ENCODE measurements around the gene TMEM98.
"Not testable (repeated sequence)": the region's sequence is repeated elsewhere in the genome, so short reads cannot be mapped to it uniquely, and the experiment has no call there.

TMEM98 gene

DNA sequence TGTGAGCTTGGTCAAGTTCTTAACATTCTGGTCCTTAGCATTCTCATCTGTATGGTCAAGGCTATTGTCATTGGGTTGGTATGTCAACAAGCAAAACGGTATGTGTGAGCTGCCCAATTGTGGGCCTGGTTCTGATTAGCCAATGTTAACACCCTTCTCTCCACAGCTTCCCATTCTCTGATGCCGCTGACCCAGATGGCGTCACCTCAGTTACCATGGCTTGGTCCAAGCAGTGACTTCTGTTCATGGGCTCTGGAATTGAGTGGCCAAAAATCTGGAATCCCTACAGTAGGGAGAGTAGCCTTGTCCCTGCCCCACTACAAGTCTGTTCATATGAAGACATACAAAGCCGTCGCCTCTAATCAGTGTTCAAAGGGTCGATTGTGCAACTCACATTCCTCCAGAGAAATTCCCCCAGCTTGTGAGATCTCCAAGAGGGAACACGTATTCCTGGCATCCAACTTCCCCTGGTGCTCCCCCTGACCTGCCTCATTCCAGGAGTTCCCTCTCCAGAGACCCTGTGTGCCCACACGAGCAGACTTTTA, 15.8 kb downstream of the TMEM98 start:
- no peak for DNase-seq

DNA sequence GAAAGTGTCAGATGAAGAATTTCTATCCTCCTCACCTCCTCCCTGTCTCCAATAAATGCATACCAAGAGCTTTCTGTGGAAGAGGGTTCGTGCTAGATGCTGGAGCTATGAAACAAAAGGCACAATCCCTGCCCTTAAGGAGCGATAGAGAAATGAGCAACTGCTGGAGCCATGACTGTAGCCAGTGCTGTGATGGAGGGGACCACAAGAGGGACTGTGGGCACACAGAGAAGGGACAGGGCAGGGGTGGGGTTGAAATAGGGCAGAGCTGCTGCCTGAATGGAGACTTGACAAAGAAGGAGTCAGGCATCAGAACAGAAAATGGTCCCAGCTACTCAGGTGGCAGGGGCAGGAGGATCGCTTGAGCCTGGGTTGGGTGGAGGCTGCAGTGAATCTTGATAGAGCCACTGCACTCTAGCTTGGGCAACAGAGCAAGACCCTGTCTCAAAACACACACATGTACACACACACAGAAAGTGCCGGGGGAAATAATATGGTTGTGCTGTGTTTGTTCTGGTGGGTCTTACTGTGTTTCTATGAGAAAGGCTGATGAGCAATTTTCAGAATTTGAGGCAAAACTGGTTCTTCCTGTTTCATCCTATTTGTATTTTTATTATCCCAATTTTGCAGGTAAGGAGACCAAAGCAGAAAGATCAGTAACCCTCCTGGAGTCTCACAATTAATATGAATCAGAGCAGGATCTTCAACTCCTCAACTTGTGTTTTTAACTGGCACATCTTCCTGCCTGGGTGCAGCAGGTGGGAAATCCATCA, 16.5 kb downstream of the TMEM98 start:
- no peak for DNase-seq

DNA sequence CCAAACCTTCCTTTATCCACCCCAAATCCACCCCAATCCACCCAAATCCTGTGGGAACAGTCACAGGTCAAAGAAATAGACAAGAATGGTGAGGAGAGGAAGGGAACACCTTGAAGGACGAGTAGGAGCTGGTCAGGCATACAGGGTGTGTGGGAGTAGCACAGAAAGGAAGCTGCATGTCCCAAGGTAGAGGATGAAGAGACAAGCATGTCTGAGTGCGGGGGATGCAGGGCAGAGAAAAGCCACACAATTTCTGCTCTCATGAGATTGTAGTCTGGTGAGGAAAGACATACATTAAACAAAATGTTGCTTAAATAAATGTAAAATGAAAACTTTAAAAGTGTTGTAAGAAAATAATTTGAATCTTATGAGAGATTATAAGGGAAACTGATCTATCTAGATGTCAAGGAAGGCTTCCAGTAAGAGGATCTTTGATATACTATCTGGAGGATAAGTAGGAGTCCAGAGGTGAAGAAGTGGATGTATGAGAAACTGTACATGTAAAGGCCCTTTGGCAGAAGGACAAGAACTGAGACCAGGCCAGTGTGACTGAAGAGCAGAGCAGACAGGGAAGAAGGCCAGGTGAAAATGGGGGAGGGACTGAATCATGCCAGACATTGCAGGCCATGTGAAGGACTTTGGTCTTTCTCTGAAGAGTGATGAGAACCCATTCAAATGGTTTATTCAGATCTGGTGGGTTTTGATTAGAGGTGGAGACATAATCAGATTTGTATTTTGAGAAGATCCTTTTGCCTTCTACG, 18.6 kb downstream of the TMEM98 start:
- DNase-seq = no peak

DNA sequence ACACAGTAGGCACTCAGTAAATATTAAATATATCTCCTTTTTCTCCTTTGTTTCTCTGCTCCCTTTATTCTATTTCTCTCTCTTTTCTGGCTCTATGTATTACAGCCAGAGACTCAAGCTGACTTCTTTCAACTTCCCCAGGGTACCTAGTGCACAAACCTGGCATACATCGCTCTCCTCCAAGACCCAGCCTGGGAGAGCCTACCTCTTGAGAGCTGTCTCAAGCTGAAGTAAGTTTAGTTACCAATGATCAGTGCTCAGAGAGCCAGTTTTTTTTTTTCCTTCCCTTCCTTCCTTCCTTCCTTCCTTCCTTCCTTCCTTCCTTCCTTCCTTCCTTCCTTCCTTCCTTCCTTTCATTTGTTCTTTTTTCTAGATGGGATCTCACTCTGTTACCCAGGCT, 19.8 kb downstream of the TMEM98 start:
- no peak for DNase-seq

DNA sequence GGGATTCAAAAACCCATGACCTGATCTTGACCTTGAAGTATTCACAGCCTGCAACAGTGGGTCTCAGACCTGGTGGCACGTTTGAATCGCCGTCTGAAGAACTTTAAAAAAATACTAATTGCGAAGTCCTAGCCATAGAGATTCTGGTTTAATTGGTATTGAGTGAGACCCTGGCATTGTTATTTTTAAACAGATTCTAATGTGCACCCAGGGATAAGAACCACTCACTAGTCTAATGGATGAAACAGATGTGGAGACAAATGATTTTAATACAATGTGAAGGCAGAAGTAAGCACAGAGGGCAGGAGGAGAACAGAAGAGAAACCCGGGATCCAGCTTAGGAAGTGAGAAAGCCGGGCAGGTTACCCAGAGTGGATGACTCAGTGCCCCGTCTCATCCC, 21.2 kb downstream of the TMEM98 start:
- no peak for DNase-seq

DNA sequence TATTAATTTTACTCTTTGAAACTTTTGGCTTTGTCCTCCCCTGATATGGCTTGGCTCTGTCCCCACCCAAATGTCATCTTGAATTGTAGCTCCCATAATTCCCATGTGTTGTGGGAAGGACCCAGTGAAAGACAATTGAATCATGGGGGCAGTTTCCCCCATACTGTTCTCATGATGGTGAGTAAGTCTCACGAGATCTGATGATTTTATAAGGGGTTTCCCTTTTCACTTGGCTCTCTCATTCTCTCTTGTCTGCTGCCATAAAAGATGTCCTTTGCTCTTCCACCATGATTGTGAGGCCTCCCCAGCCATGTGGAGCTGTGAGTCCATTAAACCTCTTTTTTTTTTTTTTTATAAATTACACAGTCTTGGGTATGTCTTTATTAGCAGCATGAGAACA, 24.5 kb downstream of the TMEM98 start:
- not testable (repeated sequence) for DNase-seq

DNA sequence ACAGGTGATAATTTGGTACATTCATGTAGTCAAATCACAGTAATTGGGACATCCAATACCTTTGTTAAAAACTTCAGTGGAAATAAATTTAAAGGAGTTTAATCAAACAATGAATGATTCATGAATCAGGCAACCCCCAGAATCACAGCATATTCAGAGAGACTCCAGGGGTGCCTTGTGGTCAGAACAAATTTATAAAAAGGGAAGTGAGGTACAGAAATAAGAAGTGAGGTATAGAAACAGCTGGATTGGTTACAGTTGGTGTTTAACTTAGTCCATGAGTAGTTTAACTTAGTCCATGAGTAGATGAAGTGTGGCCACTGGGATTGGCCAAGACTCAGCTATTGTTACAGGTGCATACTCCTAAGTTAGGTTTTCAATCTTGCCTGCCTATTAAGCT, 25.1 kb downstream of the TMEM98 start:
- no peak for DNase-seq

DNA sequence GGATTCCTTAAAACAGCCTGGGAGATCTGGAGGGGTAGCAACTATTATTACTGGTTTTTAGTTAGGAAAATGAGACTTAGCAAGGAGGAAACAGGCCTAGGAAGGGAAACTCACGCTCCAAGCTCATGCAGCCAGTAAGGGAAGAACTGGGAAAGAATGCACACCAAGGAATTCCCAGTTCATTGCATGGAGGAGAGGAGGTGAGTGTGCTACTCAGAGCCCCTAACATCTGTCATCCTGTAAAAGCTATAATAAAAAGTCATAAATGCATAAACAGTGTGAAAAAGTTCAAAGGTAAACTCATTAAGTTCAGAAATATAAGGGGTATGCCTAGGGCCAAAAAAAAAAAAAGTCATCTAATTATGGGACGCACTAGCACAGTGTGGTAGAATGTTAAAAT, 25.9 kb downstream of the TMEM98 start:
- no peak for DNase-seq

DNA sequence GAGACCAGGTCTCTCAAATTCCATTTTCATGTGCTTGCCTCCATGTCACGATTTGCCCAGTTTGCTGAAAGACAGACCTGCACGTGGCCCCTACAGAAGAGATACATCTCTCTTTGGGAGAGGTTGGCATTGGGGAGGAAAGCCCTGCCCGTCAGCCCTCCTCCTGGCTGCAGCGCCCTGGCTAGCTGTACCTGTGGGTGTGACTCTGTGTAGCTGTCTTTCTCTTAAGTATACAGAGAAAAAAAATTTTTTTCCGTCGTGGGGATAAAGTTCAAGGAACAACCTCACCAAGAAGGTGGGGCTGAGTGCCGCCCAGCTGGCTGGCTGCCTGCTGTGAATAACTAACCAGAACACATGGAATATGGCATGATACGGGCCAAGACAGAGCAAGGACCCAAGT, 26.5 kb downstream of the TMEM98 start:
- DNase-seq = no peak

DNA sequence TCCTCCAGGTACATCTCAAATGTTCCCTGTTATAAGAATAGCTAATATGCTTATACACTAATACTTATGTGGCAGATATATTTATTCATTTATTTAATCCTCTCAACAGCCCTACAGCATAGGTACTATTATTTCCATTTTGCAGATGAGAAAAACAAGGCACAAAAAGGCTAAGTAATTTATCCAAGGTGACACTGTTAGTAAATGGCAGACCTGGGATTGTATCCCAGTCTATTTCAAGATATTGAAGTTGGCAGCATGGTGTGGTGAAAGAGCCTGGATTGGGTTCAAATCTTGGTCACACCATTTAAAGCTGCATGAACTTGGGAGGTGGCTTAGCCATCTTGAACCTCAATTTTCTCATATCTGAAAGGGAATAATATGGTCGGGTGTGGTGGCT, 27.2 kb downstream of the TMEM98 start:
- DNase-seq = no peak

DNA sequence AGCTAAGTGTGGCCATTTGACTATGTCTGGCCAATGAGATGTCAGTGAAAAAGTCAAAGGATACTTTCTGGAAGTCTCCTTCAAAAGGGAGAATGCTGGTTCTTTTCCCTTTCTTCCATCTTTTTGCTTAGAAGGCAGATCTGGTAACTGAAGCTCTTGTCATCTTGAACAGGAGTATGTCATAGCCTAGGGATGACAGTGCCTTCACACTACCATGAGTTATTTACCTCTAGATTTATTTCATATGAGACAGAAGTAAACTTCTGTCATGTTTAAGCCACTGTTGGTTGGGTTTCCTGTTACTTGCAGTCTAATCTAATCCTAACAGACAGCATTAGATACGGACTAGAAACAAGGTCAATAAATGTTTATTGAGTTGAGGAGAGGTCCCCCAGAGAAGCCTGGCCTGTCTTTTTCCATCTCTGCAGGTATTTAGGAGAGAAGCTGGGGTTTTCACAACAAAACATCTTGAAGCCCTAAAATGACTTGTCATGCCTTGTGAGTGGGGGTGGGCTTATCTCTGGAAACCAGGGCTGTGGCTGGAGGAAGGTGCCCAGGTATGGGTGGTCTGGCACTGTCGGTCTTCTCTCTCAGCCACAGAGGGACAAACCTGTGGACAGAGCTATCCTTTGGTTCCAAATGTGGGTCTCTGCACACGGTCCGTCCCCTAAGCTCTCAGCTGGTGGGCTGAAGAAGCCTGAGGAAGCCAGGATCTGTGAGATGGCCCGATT, 28.5 kb downstream of the TMEM98 start:
- DNase-seq = no peak

DNA sequence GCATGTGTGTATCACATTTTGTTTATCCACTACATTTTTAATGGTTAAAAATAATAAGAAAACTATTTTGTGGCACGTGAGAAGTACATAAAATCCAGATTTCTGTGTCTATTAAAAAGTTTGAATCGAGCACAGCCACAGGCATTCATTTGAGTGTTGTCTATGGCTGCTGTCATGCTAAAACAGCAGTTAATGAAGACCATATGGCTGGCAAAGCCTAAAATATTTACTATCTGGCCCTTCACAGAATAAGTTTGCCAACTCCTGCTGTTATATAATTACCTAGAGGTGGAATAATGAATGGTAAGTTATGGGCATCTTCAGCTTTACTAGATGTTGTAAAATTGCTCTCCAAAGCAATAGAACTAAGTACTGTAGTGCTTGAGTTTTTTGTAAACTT, 30.5 kb downstream of the TMEM98 start:
- no peak for DNase-seq

DNA sequence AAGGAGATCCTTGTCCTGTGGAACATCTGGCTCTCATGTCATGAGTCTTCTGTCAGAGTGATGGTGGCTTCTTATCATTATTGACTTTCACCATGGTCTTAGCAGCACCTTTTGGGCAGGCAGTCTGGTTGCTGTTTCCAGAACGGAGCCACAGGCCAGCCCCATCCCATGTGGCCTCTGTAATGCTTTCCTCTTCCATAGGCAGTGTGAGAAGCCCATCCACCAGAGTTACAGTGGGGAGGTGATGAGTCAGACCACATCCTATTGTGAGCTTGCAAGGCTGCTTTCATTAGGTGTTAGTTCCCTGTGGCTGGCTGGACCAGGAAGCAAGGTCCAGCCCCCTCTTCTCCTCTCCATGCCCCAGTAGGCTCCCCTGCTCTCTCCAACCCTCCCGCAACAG, 32.9 kb downstream of the TMEM98 start:
- no peak for DNase-seq

DNA sequence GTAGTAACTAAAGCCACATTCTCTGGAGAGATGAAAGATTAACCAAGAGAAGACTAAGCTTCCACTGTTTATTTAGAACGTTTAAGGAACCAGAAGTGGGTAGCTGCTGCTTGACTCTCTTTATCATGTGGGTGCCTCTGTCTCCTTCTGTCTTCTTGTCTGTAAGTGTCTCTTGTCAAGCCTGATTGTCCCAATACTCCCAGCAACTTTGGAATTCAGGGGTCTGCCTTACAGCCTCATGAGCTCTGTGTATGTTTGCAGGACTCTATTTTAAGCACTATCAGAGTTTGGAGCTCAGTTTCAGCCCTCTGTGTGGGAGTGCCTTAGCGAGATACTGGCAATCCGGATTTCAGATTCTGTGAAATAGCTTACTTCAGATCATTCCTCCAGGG, 34.4 kb downstream of the TMEM98 start:
- DNase-seq = no peak

DNA sequence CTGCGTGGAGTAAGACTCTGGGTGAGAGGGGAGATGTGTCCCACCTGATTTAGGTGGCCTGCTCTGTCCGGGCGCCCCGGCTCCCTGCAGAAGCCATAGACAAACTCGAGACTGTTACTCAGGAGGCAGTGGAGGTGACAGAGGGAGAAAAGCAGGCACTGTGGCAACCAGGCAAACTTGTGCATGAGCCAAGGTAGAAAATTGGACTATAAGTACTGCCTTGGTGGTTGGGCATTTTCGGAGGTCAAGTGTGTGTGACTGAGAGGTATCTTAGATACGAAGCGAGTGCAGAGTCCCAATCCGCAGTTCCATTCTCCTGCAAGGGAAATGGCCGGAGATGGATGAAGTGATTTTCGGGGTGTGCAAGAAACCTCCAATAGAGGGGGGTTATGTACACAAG, 36.6 kb downstream of the TMEM98 start:
- DNase-seq = no peak

DNA sequence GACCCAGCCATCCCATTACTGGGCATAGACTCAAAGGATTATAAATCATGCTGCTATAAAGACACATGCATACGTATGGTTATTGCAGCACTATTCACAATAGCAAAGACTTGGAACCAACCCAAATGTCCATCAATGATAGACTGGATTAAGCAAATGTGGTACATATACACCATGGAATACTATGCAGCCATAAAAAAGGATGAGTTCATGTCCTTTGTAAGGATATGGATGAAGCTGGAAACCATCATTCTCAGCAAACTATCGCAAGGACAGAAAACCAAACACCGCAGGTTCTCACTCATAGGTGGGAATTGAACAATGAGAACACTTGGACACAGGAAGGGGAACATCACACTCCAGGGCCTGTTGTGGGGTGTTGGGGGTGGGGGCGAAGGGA, 41.3 kb downstream of the TMEM98 start:
- not testable (repeated sequence) for DNase-seq

DNA sequence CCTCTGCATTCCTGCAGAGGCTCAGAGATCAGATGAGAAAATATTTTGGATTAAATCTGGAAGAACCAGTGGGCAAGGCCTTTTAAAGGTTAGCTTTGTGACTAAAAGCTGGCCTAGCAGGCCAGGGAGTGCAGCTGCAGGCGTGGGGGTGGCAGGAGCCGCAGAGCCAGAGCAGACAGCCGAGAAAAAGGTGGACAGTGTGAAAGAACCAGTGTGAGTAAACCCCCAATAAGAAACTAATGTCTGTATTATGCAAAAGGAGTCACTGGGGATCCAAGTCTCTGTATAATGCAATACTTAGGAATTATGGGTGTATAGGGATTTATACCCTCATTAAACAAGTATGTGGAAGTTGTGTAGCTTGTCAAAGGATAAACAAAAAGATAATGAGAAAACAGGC, 42.3 kb downstream of the TMEM98 start:
- DNase-seq = no peak

DNA sequence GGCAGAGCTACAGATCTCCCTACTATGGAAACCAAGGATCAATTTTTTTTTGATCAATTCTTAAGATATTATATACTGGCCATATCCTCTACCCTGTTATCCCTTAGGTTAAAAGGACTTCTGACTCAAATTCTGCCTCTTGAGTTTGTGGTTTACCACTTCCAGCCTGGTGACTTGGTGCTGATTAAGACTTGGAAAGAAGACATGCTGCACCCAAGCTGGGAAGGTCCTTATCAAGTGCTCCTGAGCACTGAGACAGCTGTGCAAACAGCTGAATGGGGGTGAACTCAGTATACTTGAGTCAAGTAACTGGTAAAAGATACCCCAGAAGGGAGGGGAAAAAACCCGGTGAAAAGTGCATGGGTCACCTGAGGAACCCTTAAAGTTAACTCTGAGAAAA, 43.2 kb downstream of the TMEM98 start:
- no peak for DNase-seq

DNA sequence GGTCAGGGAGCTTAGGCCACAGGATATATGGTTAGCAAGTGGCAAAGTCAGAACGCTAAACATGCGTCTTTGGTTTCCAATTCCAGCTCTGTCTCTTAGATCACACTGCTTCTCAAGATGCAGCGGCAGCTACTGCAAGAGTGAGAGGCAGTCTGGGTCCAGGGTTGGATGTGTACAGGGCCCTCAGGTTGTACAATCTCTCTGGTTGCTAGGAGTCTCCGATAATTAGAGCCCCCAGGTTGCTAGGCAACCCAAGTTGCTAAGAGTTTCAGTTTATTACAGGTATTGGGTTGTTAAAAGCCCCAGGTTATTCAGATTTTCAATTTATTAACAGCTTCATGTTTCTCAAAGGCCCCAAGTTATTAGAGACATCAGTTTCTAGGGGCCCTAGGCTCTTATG, 48.2 kb downstream of the TMEM98 start:
- no peak for DNase-seq

DNA sequence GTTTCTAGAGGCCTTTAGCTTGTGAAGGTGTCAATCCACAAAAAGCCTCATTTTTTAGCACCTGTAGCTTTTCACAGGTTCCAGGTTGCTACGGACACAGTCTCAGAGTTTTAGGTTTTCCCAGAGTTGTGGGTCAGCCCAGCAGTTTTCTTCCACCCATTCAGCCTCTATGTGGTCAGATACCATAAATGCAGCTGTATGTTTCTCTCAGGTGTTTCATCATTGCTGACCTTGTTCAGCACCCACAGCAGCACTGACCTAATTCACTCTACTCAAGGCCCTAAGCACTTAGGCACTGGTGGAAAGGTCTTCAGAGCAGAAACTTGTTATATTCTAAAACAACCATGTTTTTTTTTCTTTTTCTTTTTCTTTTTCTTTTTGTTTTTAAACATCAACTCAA, 48.7 kb downstream of the TMEM98 start:
- no peak for DNase-seq

DNA sequence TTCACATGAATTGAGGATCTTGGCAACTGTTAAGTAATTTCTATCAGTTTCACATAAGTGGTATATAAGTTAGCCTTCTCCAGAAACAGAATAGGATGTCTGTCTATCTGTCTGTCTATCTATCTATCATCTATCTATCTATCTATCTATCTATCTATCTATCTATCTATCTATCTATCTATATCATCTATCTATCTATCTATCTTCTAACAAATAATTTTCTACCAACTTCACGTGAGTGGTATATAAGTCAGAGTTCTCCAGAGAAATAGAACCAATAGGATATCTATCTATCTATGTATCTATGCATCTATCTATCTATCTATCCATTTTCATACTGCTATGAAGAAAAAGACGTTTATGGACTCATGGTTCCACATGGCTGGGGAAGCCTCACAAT, 52.3 kb downstream of the TMEM98 start:
- no peak for DNase-seq

DNA sequence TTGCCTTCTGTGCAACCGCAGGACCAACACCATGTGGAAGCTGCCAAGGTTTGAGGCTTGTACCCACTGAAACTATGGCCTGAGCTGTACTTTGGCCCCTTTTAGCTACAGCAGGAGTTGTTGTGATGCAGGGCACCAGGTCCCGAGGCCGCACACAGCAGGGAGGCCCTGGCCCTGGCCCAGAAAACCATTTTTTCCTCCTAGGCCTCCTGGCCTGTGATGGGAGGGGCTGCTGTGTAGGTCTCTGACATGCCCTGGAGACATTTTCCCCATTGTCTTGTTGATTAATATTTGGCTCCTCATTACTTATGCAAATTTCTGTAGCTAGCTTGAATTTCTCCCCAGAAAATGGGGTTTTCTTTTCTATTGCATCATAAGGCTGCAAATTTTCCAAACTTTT, 53.7 kb downstream of the TMEM98 start:
- DNase-seq = not testable (repeated sequence)

DNA sequence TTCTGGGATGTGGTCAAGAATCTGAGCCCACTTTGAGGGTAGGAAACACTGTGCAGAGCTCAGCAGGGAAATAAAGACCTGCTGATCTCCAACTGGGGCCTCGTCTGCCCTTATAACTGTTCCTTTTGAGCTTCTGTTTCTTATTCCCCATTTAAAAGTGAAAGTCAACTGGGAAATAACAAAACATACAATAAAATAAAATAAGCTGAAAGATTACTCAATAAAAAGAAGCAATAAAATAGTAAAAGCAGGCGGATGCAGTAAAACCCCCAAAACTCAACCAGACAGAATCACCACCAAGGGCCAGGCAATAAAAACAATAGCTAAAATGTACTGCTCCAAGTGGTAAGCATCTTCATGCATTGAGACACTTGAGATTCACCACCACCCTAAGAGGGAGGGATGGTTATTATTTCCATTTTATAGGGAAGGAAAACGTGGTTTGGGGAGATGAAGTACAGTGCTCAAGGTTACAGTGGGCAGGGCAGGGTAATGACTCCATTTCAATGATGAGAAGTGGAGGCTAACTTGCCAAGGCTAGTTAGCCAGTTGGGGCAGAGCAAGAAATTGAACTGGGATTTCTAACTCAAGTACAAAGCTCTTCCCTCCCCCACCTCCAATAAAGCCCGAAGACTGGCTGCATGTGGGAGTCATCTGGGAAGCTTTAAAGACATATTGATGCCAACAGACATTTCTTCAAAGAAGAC, 57.2 kb downstream of the TMEM98 start:
- no peak for DNase-seq
